Activated effector memory CD4-positive, alpha-beta T cell treated with anti-CD3 and anti-CD28 coated beads, Interleukin-2, amount 50 U/mL, for 16 hours (primary cell): ENCODE data around the gene HMGXB4.

Experiments used
- DNase-seq: peaks from one replicate; pipeline ENCODE4 v3.0.0-alpha.2; 2020

Gene HMGXB4

GRCh38 chr22:35312198-35313059 lies 55.1 kb downstream of the HMGXB4 start:
- no peak for DNase-seq

GRCh38 chr22:35313311-35314121 lies 56.2 kb downstream of the HMGXB4 start:
- DNase-seq = peak; percentile 62

GRCh38 chr22:35314161-35314942 lies 57.1 kb downstream of the HMGXB4 start:
- peak; percentile 59 for DNase-seq

GRCh38 chr22:35315141-35315854 lies 58.0 kb downstream of the HMGXB4 start:
- peak; percentile 57 for DNase-seq

- peak; percentile 64 for DNase-seq
These were observed 58.8 kb downstream of the HMGXB4 start for GRCh38 chr22:35315855-35316745.

GRCh38 chr22:35316751-35317150 lies 59.5 kb downstream of the HMGXB4 start:
- no peak for DNase-seq

GRCh38 chr22:35317680-35318290 lies 60.5 kb downstream of the HMGXB4 start:
- DNase-seq = no peak

- DNase-seq = no peak
These were observed 61.3 kb downstream of the HMGXB4 start for GRCh38 chr22:35318346-35319215.

- no peak for DNase-seq
These were observed 62.1 kb downstream of the HMGXB4 start for GRCh38 chr22:35319244-35319985.

- DNase-seq = no peak
These were observed 64.8 kb downstream of the HMGXB4 start for GRCh38 chr22:35322126-35322525.

GRCh38 chr22:35322893-35323292 lies 65.6 kb downstream of the HMGXB4 start:
- no peak for DNase-seq

GRCh38 chr22:35323305-35323704 lies 66.0 kb downstream of the HMGXB4 start:
- DNase-seq = no peak

- DNase-seq = no peak
These were observed 66.8 kb downstream of the HMGXB4 start for GRCh38 chr22:35324067-35324466.

GRCh38 chr22:35324762-35325161 lies 67.5 kb downstream of the HMGXB4 start:
- DNase-seq = no peak

- DNase-seq = no peak
These were observed 67.9 kb downstream of the HMGXB4 start for GRCh38 chr22:35325209-35325608.

- DNase-seq = no peak
These were observed 69.7 kb downstream of the HMGXB4 start for GRCh38 chr22:35326854-35327562.

- DNase-seq = no peak
These were observed 70.6 kb downstream of the HMGXB4 start for GRCh38 chr22:35327690-35328471.

GRCh38 chr22:35328472-35328885 lies 71.2 kb downstream of the HMGXB4 start:
- DNase-seq = no peak
